GM23338 (cell line): ENCODE results near the gene NR3C1. TPM values are rescaled to one million over a fixed set of nuclear protein-coding genes. Genes with fewer than 3 reads are reported as not detected.
A peak's percentile ranks its signal among the peaks of the same experiment; 100 is the strongest.

Experiments
- ATAC-seq: fragments of 200-7000 bp; cut with Tn5 transposase; 3 replicates; pipeline ENCODE4 v1.9.1; 2020
- DNase-seq: peaks from one replicate; pipeline ENCODE4 v3.0.0-alpha.2; 2015; ENCODE audit warnings: low spot score
- H2AFZ ChIP-seq: fragments of 200-600 bp; sonication (generic); 2 replicates; pipeline ENCODE4 v1.8.0; 2016; ENCODE audit warnings: antibody characterized with exemption, mild to moderate bottlenecking, moderate library complexity
- H3F3A ChIP-seq: fragments of 200-600 bp; sonication (generic); replicated peaks from 2 replicates; pipeline ENCODE4 v1.8.0; 2017; ENCODE audit warnings: antibody characterized with exemption, mixed run types, low read depth
- H3K27ac ChIP-seq: fragments of 200-600 bp; sonication (generic); 2 replicates; pipeline ENCODE4 v1.6.1; 2016; ENCODE audit warnings: low read depth
- H3K27me3 ChIP-seq: fragments of 200-600 bp; sonication (generic); 2 replicates; pipeline ENCODE4 v1.8.0; 2016; ENCODE audit warnings: mild to moderate bottlenecking, mixed run types, moderate library complexity; ENCODE audit not compliant: insufficient read depth
- H3K36me3 ChIP-seq: fragments of 200-600 bp; sonication (generic); 2 replicates; pipeline ENCODE4 v1.8.0; 2016; ENCODE audit warnings: mild to moderate bottlenecking; ENCODE audit not compliant: insufficient read depth
- H3K4me1 ChIP-seq: fragments of 200-600 bp; sonication (generic); 2 replicates; pipeline ENCODE4 v1.8.0; 2016; ENCODE audit warnings: mild to moderate bottlenecking, moderate library complexity; ENCODE audit not compliant: insufficient read depth
- H3K4me2 ChIP-seq: fragments of 200-600 bp; sonication (generic); 2 replicates; pipeline ENCODE4 v1.7.1; 2017; ENCODE audit warnings: mixed run types
- H3K4me3 ChIP-seq: fragments of 200-600 bp; sonication (generic); 2 replicates; pipeline ENCODE4 v1.6.1; 2016; ENCODE audit warnings: mixed run types
- H3K79me2 ChIP-seq: fragments of 200-600 bp; sonication (generic); replicated peaks from 2 replicates; pipeline ENCODE4 v1.8.0; 2017; ENCODE audit warnings: mild to moderate bottlenecking; ENCODE audit not compliant: insufficient read depth
- H3K9me2 ChIP-seq: fragments of 200-600 bp; sonication (generic); 2 replicates; pipeline ENCODE4 v1.8.0; 2017; ENCODE audit not compliant: insufficient read depth
- H4K20me1 ChIP-seq: fragments of 200-600 bp; sonication (generic); replicated peaks from 2 replicates; pipeline ENCODE4 v1.8.0; 2017; ENCODE audit warnings: mild to moderate bottlenecking; ENCODE audit not compliant: insufficient read depth
- H3K27ac Mint-ChIP-seq: 2 replicates; pipeline ENCODE4 v1.8.0; 2020; ENCODE audit warnings: inconsistent platforms, mild to moderate bottlenecking, moderate library complexity, mixed read lengths
- H3K27me3 Mint-ChIP-seq: 3 replicates; pipeline ENCODE4 v1.8.0; 2022; ENCODE audit warnings: low read depth, mild to moderate bottlenecking, moderate library complexity, mixed read lengths, inconsistent platforms; ENCODE audit not compliant: insufficient read depth, poor library complexity
- H3K36me3 Mint-ChIP-seq: 3 replicates; pipeline ENCODE4 v1.8.0; 2021; ENCODE audit warnings: low read depth, mild to moderate bottlenecking, inconsistent platforms, moderate library complexity, mixed read lengths
- H3K4me1 Mint-ChIP-seq: 3 replicates; pipeline ENCODE4 v1.8.0; 2020; ENCODE audit warnings: mild to moderate bottlenecking, inconsistent platforms, mixed read lengths
- H3K4me3 Mint-ChIP-seq: 3 replicates; pipeline ENCODE4 v1.8.0; 2021; ENCODE audit warnings: moderate library complexity, mild to moderate bottlenecking, inconsistent platforms, mixed read lengths
- H3K9me3 Mint-ChIP-seq: 3 replicates; pipeline ENCODE4 v1.8.0; 2020; ENCODE audit warnings: moderate library complexity, mild to moderate bottlenecking, inconsistent platforms, mixed read lengths
- CREB1 ChIP-seq: fragments of 250-450 bp; sonication (Bioruptor Pico); IDR thresholded peaks from 2 replicates; pipeline ENCODE4 v1.5.0; 2020; ENCODE audit warnings: low read depth, mild to moderate bottlenecking, moderate library complexity
- EZH2 ChIP-seq: fragments of 200-600 bp; sonication (generic); IDR thresholded peaks from one replicate; pipeline ENCODE4 v1.8.0; 2017; ENCODE audit warnings: antibody characterized with exemption, mild to moderate bottlenecking, low read depth; ENCODE audit not compliant: unreplicated experiment
- EZH2phosphoT487 ChIP-seq: fragments of 200-600 bp; sonication (generic); IDR thresholded peaks from one replicate; pipeline ENCODE4 v1.8.1; 2018; ENCODE audit warnings: antibody characterized with exemption; ENCODE audit not compliant: unreplicated experiment
- JUNB ChIP-seq: IDR thresholded peaks from one replicate; pipeline ENCODE4 v1.6.1; 2016; ENCODE audit warnings: antibody characterized with exemption; ENCODE audit not compliant: unreplicated experiment
- NANOG ChIP-seq: IDR thresholded peaks from 2 replicates; pipeline ENCODE4 v1.6.1; 2016; ENCODE audit warnings: antibody characterized with exemption, borderline replicate concordance
- POLR2AphosphoS5 ChIP-seq: IDR thresholded peaks from 2 replicates; pipeline ENCODE4 v1.6.1; 2016; ENCODE audit warnings: antibody characterized with exemption, low read depth
- STAT1 ChIP-seq: IDR thresholded peaks from one replicate; pipeline ENCODE4 v1.6.1; 2016; ENCODE audit warnings: antibody characterized with exemption; ENCODE audit not compliant: unreplicated experiment
- ZNF114 ChIP-seq: fragments of 250-450 bp; sonication (Bioruptor Pico); IDR thresholded peaks from 2 replicates; pipeline ENCODE4 v1.5.0; 2020; ENCODE audit warnings: mild to moderate bottlenecking, moderate library complexity
- ZNF331 ChIP-seq: fragments of 250-450 bp; sonication (Bioruptor Pico); IDR thresholded peaks from 2 replicates; pipeline ENCODE4 v1.5.0; 2020; ENCODE audit warnings: low read depth, mild to moderate bottlenecking, moderate library complexity
- polyA plus RNA-seq: library from polyadenylated mRNA; unstranded; fragments of >200 nt; fragmentation: Nextera tagmentation; extraction: Ambion mirVana; gene quantifications from 2 replicates; pipeline ENCODE4 v1.2.1, GENCODE V29; 2016
- total RNA-seq: library from RNA; depleted of rRNA; stranded (reverse); fragments of >200 nt; shearing (Covaris generic); gene quantifications from 2 replicates; pipeline ENCODE4 v1.2.3, GENCODE V29; 2014
- TF ChIP-seq, protein P1 (sequence below): IDR thresholded peaks from 2 replicates; pipeline ENCODE4 v1.6.1; 2016; ENCODE audit warnings: antibody characterized with exemption
- TF ChIP-seq, protein P2 (sequence below), 2 experiments: fragments of 200-600 bp in 1 of 2; sonication (generic) in 1 of 2; conservative IDR thresholded peaks; 2 replicates each; pipeline versions ENCODE4 v1.5.1 to v1.6.1; 2016 to 2017; ENCODE audit warnings: antibody characterized with exemption in 2 of 2, low read depth in 2 of 2, mild to moderate bottlenecking in 2 of 2, moderate library complexity in 1 of 2

Gene NR3C1
- total and polyA plus RNA-seq, 2 experiments from 2014 or later = 1.2 to 4.6 TPM

DNA sequence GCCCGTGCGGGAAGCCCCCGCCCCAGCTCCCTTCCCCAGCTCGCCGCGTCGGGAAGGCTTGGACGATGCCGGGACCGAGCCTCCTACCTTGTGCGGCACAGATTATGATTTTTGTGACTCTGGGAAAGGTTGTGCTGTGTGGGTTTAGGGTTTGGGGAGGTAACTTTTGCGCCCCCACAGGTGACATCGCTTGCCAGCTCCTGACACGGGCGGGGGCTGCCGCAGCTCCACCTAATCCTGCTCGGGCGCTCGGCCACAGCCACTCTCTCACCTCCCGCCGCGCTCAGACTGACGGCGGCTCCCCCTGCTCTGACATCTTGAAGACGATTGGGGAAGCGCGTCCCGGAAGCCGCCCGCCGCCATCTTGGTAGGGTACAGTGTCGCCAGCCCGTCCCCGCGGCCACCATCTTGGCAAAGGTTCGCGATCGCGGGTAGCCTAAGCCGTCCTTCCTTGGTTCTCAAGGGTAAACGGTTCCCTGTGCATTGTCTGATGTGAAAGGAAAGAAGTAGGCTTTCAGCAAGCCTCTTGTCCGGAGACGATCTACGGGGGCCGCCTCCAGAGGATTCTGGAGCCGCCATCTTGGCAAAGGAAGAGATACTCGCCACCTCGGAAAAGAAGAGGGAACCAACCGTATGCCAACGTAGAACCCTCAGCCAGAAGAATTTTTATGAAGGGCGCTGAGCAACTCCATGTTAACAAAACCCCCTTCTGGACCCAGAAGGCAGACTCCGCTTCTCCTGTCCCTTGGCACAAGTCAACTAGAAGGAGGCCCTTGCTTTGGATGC is 1.8 kb upstream of the NR3C1 start:
- peak overlapping the region; percentile 85 for H3K4me3 Mint-ChIP-seq
- H3K4me1 Mint-ChIP-seq = peaks cover 25% of the 10 kb centered on the region
- H3K36me3 Mint-ChIP-seq = no peaks in the 10 kb centered on the region
- Histone ChIP-seq H3K4me2 (peak overlapping the region; percentile 95), H3K27me3 (peaks cover 35% of the 10 kb centered on the region), H2AFZ (peak overlapping the region; percentile 100), H3K36me3 (no peaks in the 10 kb centered on the region), H4K20me1 (no peaks in the 10 kb centered on the region), H3K79me2 (no peaks in the 10 kb centered on the region), H3K9me2 (peaks cover 7% of the 10 kb centered on the region), H3K27ac (peak overlapping the region; percentile 91; the same call in 1 of the 2 replicates), H3K4me3 (peak overlapping the region; percentile 93), H3F3A (no peaks in the 10 kb centered on the region; the same call in 1 of the 2 replicates), H3K4me1 (peaks cover 21% of the 10 kb centered on the region)
- peak; percentile 99 for TF ChIP-seq ZNF114 (CRISPR knock-in tag)
- TF ChIP-seq EZH2 = no peak
- TF ChIP-seq STAT1 = no peak
- peak; percentile 60 for TF ChIP-seq CREB1 (CRISPR knock-in tag)
- TF ChIP-seq JUNB = no peak
- TF ChIP-seq ZNF331 = no peak
- no peak for TF ChIP-seq NANOG
- TF ChIP-seq, protein P1, sequence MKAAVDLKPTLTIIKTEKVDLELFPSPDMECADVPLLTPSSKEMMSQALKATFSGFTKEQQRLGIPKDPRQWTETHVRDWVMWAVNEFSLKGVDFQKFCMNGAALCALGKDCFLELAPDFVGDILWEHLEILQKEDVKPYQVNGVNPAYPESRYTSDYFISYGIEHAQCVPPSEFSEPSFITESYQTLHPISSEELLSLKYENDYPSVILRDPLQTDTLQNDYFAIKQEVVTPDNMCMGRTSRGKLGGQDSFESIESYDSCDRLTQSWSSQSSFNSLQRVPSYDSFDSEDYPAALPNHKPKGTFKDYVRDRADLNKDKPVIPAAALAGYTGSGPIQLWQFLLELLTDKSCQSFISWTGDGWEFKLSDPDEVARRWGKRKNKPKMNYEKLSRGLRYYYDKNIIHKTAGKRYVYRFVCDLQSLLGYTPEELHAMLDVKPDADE = peak; percentile 65
- no peak; the same call in 1 of the 2 replicates for TF ChIP-seq POLR2AphosphoS5
- H3K27me3 Mint-ChIP-seq = peaks cover 26% of the 10 kb centered on the region
- H3K9me3 Mint-ChIP-seq = no peaks in the 10 kb centered on the region; the same call in 2 of the 3 replicates
- ATAC-seq (peak; percentile 58), DNase-seq (peak; percentile 86)
- peak overlapping the region; percentile 98 for H3K27ac Mint-ChIP-seq

DNA sequence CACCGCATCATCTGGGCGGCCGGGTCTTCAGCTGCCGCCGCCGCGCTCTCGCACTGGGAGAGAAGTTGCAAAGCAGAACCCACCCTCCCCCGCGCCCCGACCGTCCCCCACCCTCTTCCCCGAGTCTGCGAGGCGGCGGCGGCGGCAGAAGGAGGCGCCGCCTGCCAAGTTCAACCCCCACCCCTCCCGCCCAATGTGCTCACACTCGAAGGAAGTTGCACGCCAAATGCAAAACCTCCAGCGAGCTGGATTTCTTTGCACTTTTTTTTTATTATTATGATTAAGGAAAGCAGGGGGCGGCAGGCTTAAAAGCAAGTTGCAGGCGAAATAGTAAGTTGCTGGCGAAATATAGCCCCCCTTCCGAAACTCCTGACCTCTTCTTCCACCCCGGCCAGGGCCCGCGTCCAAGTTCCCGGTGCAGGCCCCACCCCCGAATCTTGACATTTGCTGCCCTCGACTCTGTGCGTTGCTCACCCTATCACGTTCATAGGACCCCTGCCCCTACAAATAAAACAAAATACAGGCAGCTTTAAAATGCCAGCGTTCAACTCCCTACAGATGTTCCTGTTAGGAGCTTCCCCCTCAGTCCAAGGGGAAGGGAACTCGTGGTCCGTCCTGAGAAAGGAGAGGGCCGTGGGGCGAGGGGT is 1.1 kb upstream of the NR3C1 start:
- peaks cover 28% of the 10 kb centered on the region for H3K4me1 ChIP-seq
- peak overlapping the region; percentile 95 for H3K4me2 ChIP-seq
- Mint-ChIP-seq H3K27ac (no peak overlapping the region), H3K9me3 (no peaks in the 10 kb centered on the region; the same call in 2 of the 3 replicates), H3K4me1 (peaks cover 32% of the 10 kb centered on the region), H3K27me3 (peaks cover 32% of the 10 kb centered on the region), H3K36me3 (peaks cover 7% of the 10 kb centered on the region; the same call in 2 of the 3 replicates), H3K4me3 (peak overlapping the region; percentile 85)
- H3K36me3 ChIP-seq = no peaks in the 10 kb centered on the region
- H2AFZ ChIP-seq = peak overlapping the region; percentile 100
- no peaks in the 10 kb centered on the region for H3K79me2 ChIP-seq
- ATAC-seq = peak; percentile 57
- TF ChIP-seq STAT1 (no peak), NANOG (no peak), EZH2phosphoT487 (no peak), ZNF114 (CRISPR knock-in tag) (no peak), ZNF331 (no peak), CREB1 (CRISPR knock-in tag) (no peak)
- TF ChIP-seq, protein P1 = no peak
- TF ChIP-seq, protein P2, sequence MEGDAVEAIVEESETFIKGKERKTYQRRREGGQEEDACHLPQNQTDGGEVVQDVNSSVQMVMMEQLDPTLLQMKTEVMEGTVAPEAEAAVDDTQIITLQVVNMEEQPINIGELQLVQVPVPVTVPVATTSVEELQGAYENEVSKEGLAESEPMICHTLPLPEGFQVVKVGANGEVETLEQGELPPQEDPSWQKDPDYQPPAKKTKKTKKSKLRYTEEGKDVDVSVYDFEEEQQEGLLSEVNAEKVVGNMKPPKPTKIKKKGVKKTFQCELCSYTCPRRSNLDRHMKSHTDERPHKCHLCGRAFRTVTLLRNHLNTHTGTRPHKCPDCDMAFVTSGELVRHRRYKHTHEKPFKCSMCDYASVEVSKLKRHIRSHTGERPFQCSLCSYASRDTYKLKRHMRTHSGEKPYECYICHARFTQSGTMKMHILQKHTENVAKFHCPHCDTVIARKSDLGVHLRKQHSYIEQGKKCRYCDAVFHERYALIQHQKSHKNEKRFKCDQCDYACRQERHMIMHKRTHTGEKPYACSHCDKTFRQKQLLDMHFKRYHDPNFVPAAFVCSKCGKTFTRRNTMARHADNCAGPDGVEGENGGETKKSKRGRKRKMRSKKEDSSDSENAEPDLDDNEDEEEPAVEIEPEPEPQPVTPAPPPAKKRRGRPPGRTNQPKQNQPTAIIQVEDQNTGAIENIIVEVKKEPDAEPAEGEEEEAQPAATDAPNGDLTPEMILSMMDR (conservative IDR thresholded peaks at IDR 0.05; ENCODE audit: low read depth in 2 of 2) = no peak
- peak; percentile 72 for DNase-seq
- H4K20me1 ChIP-seq = no peaks in the 10 kb centered on the region
- H3K9me2 ChIP-seq = peaks cover 7% of the 10 kb centered on the region
- no peak overlapping the region for H3K27ac ChIP-seq
- H3F3A ChIP-seq = no peaks in the 10 kb centered on the region; the same call in 1 of the 2 replicates
- peak overlapping the region; percentile 93 for H3K4me3 ChIP-seq
- peaks cover 42% of the 10 kb centered on the region for H3K27me3 ChIP-seq
